Measurements from ENCODE around the gene SORCS2. TPM values are rescaled to one million over a fixed set of nuclear protein-coding genes. Genes with fewer than 3 reads are reported as not detected.

Gene SORCS2
- total RNA-seq, 4 donors from 2014 or later = 0.48 to 1.8 (median 0.68) TPM; not detected in 1

DNA sequence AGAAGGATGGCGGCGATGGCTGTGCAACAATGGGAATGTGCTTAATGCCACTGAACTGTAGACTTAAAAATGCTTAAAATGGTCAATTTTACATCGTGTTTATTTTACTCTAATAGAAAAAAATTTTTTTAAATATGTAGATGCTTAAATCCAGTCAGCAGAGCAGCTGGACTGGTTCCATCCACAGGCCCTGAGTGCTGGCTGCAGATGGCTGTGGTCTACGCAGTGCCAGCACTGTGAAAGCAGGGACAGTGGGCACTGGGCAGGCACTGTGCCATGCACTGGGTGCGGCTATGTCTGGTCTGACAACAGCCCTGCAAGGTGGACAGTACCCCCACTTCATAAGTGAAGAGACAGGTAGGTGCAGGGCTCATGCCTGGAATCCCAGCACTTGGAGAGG is 572.1 kb downstream of the SORCS2 start:
- intact Hi-C loops (cut with DNase I; ENCODE audit: low total_unique reads) = no loop called here
- H3K9me3 ChIP-seq = no peaks in the 10 kb centered on the region
- no peak overlapping the region for H3K27ac ChIP-seq
- H3K27me3 ChIP-seq = no peaks in the 10 kb centered on the region
- H3K4me1 ChIP-seq = peaks cover 0 to 3% (median 0%) of the 10 kb centered on the region in 4 donors
- DNase-seq = no peak
- no peak overlapping the region for H3K4me3 ChIP-seq
- peaks cover 0 to 22% (median 6%) of the 10 kb centered on the region in 4 donors for H3K36me3 ChIP-seq
- no peak for TF ChIP-seq EP300 (IDR thresholded peaks at IDR 0.05; ENCODE audit: low read depth)
- TF ChIP-seq POLR2A (IDR thresholded peaks at IDR 0.05) = no peak
- TF ChIP-seq CTCF (IDR thresholded peaks at IDR 0.05) = no peak
- TF ChIP-seq POLR2AphosphoS5 (IDR thresholded peaks at IDR 0.05) = no peak
- 93 to 96% methylated on average over 4 to 5 of the region's 5 CpGs for WGBS, 2 donors (ENCODE audit: low coverage in 1 of 2)
- in situ Hi-C loops (cut with MboI; ENCODE audit: low pct_ligation_motif_present in 1 of 4, low pct_unique_long_range_greater_than_20kb in 1 of 4, low sequenced_read_pairs in 3 of 4) = no loop called here

GRCh38 chr4:7765666-7766065 is 573.3 kb downstream of the SORCS2 start:
- in situ Hi-C loops (cut with MboI; ENCODE audit: low pct_ligation_motif_present in 1 of 4, low pct_unique_long_range_greater_than_20kb in 1 of 4, low sequenced_read_pairs in 3 of 4) = no loop called here
- no peak for DNase-seq
- WGBS, 2 donors (ENCODE audit: low coverage in 1 of 2) = 90% methylated on average over 12 of the region's 12 CpGs; no CpG with 5 or more reads in 1 of the 2 donors

DNA sequence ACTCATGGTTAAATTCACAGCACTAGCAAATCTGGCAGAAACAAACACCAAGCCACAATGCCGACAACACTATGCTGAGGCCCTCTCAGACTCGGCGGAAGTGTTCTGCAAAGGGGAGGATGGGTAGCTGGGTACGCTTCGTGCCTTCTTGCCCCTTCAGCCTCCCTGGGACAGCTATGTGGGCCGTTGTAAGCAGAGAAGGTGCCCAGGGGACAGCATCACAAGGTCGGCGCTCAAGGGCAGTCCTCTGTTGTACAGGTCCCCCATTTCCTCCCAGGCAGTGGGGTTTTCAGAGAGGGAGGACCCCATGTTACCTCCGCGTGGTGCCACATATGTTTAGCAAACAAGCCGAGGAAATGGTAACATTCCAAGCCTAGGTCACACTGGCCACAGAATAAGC is 573.7 kb downstream of the SORCS2 start:
- intact Hi-C loops (cut with DNase I; ENCODE audit: low total_unique reads) = no loop called here
- in situ Hi-C loops (cut with MboI; ENCODE audit: low pct_ligation_motif_present in 1 of 4, low pct_unique_long_range_greater_than_20kb in 1 of 4, low sequenced_read_pairs in 3 of 4) = no loop called here
- no peak for DNase-seq

More at GRCh38 chr4:7765666-7766065, 573.3 kb downstream of the SORCS2 start:
- peaks cover 0 to 24% (median 6%) of the 10 kb centered on the region in 4 donors for H3K36me3 ChIP-seq
- TF ChIP-seq EP300 (IDR thresholded peaks at IDR 0.05; ENCODE audit: low read depth) = no peak
- no peak for TF ChIP-seq CTCF (IDR thresholded peaks at IDR 0.05)
- TF ChIP-seq POLR2AphosphoS5 (IDR thresholded peaks at IDR 0.05) = no peak
- no peak for TF ChIP-seq POLR2A (IDR thresholded peaks at IDR 0.05)
- no peak overlapping the region for H3K4me3 ChIP-seq
- intact Hi-C loops (cut with DNase I; ENCODE audit: low total_unique reads) = no loop called here
- no peak overlapping the region for H3K27ac ChIP-seq
- H3K4me1 ChIP-seq = no peaks in the 10 kb centered on the region
- H3K9me3 ChIP-seq = no peaks in the 10 kb centered on the region
- H3K27me3 ChIP-seq = no peaks in the 10 kb centered on the region

DNA sequence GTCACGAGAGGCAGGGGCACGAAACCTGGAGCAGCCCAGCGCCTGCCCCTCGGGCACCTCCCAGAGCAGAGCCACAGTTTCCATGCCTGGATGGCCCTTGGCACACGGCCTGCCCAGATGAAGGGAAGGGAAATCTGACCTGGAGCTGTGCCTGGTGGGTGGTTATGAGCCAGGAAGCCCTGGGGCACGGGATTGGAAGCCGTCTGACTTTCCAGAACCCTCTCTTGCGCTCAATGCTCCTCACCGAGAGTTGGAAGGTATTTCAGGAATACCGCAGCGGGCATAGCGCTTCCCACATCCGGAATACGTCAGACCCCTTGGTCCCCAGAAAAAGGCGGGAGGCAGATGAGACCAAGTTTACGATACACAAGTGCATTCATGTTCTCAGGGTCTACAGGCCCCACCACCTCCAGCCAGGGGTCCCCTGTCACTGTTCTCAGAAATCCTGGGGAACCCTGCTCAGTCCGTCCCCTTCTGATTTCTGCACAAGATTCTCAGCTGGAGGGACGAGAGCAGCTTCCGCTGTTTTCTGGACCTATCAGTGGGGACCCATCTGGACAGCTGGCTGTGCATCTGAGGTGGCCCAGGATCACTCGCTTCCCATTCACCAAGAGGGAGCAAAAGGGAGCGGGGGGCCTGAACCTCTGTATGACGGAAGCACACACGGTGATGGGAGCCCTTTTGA is 574.5 kb downstream of the SORCS2 start:
- H3K9me3 ChIP-seq = no peaks in the 10 kb centered on the region
- H3K27me3 ChIP-seq = no peaks in the 10 kb centered on the region
- intact Hi-C loops (cut with DNase I; ENCODE audit: low total_unique reads) = no loop called here
- TF ChIP-seq POLR2AphosphoS5 (IDR thresholded peaks at IDR 0.05) (peak in 1 of 3 donors; percentile 38), EP300 (IDR thresholded peaks at IDR 0.05; ENCODE audit: low read depth) (no peak), CTCF (IDR thresholded peaks at IDR 0.05) (no peak), POLR2A (IDR thresholded peaks at IDR 0.05) (no peak)
- DNase-seq = no peak
- 87% methylated on average over 23 of the region's 23 CpGs; no CpG with 5 or more reads in 1 of the 2 donors for WGBS, 2 donors (ENCODE audit: low coverage in 1 of 2)
- in situ Hi-C loops (cut with MboI; ENCODE audit: low pct_ligation_motif_present in 1 of 4, low pct_unique_long_range_greater_than_20kb in 1 of 4, low sequenced_read_pairs in 3 of 4) = no loop called here
- H3K4me3 ChIP-seq = no peak overlapping the region
- H3K4me1 ChIP-seq = peaks cover 0 to 5% (median 2%) of the 10 kb centered on the region in 4 donors
- H3K27ac ChIP-seq = no peak overlapping the region
- H3K36me3 ChIP-seq = peaks cover 0 to 24% (median 6%) of the 10 kb centered on the region in 4 donors

More for the DNA sequence above, 573.7 kb downstream of the SORCS2 start:
- Histone ChIP-seq H3K4me1 (no peaks in the 10 kb centered on the region), H3K9me3 (no peaks in the 10 kb centered on the region), H3K36me3 (peaks cover 0 to 24% (median 6%) of the 10 kb centered on the region in 4 donors), H3K4me3 (no peak overlapping the region), H3K27ac (no peak overlapping the region), H3K27me3 (no peaks in the 10 kb centered on the region)
- 91 to 92% methylated on average over 2 to 11 of the region's 11 CpGs for WGBS, 2 donors (ENCODE audit: low coverage in 1 of 2)
- TF ChIP-seq POLR2A (IDR thresholded peaks at IDR 0.05) (no peak), EP300 (IDR thresholded peaks at IDR 0.05; ENCODE audit: low read depth) (no peak), CTCF (IDR thresholded peaks at IDR 0.05) (no peak), POLR2AphosphoS5 (IDR thresholded peaks at IDR 0.05) (no peak)
